ENCODE data around the gene ARHGEF25. TPM values are rescaled to one million over a fixed set of nuclear protein-coding genes. Genes with fewer than 3 reads are reported as not detected.

Gene ARHGEF25
- total RNA-seq = 3.8 and 8.1 TPM in 2 replicates

GRCh38 chr12:57611108-57611826 is at the start of gene ARHGEF25:
Gene ARHGEF25, plus strand, starts transcription at chr12:57611435. Its CDS starts 460 bp downstream, at chr12:57611895.

GRCh38 chr12:57590864-57591781 is 20.1 kb upstream of the ARHGEF25 start, which contains the start of gene PIP4K2C:
Gene PIP4K2C, plus strand, starts transcription at chr12:57591192. Its CDS starts 98 bp downstream, at chr12:57591290.

GRCh38 chr12:57604454-57604991 is 6.7 kb upstream of the ARHGEF25 start, which contains the start of gene DTX3:
Gene DTX3, plus strand, starts transcription at chr12:57604824. Its CDS starts 1,694 bp downstream, at chr12:57606518.

GRCh38 chr12:57632958-57633840 is 22.0 kb downstream of the ARHGEF25 start, which contains the start of gene B4GALNT1:
Gene B4GALNT1, minus strand, starts transcription at chr12:57633201. Its CDS starts 1,069 bp downstream, at chr12:57632132.

Other genes starting within 250 kb of the ARHGEF25 start
- gene R3HDM2, start 180.4 kb upstream of the ARHGEF25 start, total RNA-seq = 4.9 and 5.3 TPM in 2 replicates
- not detected in 2 replicates for gene INHBC, start 176.7 kb upstream of the ARHGEF25 start, total RNA-seq
- gene INHBE, start 156.1 kb upstream of the ARHGEF25 start, total RNA-seq = 0.15 TPM in 1 of 2 replicates, not detected in the other
- gene GLI1, start 151.7 kb upstream of the ARHGEF25 start, total RNA-seq = not detected in 2 replicates
- not detected in 2 replicates for gene ARHGAP9, start 131.6 kb upstream of the ARHGEF25 start, total RNA-seq
- 126 and 161 TPM in 2 replicates for gene MARS1, start 123.4 kb upstream of the ARHGEF25 start, total RNA-seq
- gene DDIT3, start 90.9 kb upstream of the ARHGEF25 start, total RNA-seq = 7.5 and 11.2 TPM in 2 replicates
- gene MBD6, start 88.6 kb upstream of the ARHGEF25 start, total RNA-seq = 2.3 and 3.6 TPM in 2 replicates
- 79.2 and 91.9 TPM in 2 replicates for gene DCTN2, start 64.2 kb upstream of the ARHGEF25 start, total RNA-seq
- gene KIF5A, start 61.4 kb upstream of the ARHGEF25 start, total RNA-seq = under 0.01 TPM in 1 of 2 replicates, not detected in the other
- gene PIP4K2C, start 20.2 kb upstream of the ARHGEF25 start, total RNA-seq = 5.5 and 17.3 TPM in 2 replicates
- 8.1 and 9.3 TPM in 2 replicates for gene DTX3, start 6.6 kb upstream of the ARHGEF25 start, total RNA-seq
- gene B4GALNT1, start 21.8 kb downstream of the ARHGEF25 start, total RNA-seq = 0.65 TPM in 1 of 2 replicates, not detected in the other
- gene OS9, start 82.7 kb downstream of the ARHGEF25 start, total RNA-seq = 222 and 327 TPM in 2 replicates
- under 0.01 and 0.15 TPM in 2 replicates for gene AGAP2, start 127.3 kb downstream of the ARHGEF25 start, total RNA-seq
- 56.2 and 118 TPM in 2 replicates for gene TSPAN31, start 133.6 kb downstream of the ARHGEF25 start, total RNA-seq
- 166 and 201 TPM in 2 replicates for gene CDK4, start 140.9 kb downstream of the ARHGEF25 start, total RNA-seq
- 1.4 and 2.6 TPM in 2 replicates for gene MARCHF9, start 143.7 kb downstream of the ARHGEF25 start, total RNA-seq
- gene CYP27B1, start 155.6 kb downstream of the ARHGEF25 start, total RNA-seq = 0.15 and 0.65 TPM in 2 replicates
- gene METTL1, start 160.7 kb downstream of the ARHGEF25 start, total RNA-seq = 4.5 and 5.0 TPM in 2 replicates
- gene EEF1AKMT3, start 161.2 kb downstream of the ARHGEF25 start, total RNA-seq = 2.3 and 3.9 TPM in 2 replicates
- gene TSFM, start 171.4 kb downstream of the ARHGEF25 start, total RNA-seq = 20.8 and 30.7 TPM in 2 replicates
- 0.65 and 2.3 TPM in 2 replicates for gene AVIL, start 207.3 kb downstream of the ARHGEF25 start, total RNA-seq
- gene CTDSP2, start 235.3 kb downstream of the ARHGEF25 start, total RNA-seq = 40.3 and 54.1 TPM in 2 replicates

Measured in epithelial cell of umbilical artery (primary cell).